CD4-positive, CD25-positive, alpha-beta regulatory T cell (primary cell): ENCODE data around the gene RFWD3. TPM values are rescaled to one million over a fixed set of nuclear protein-coding genes. Genes with fewer than 3 reads are reported as not detected.
A peak's percentile ranks its signal among the peaks of the same experiment; 100 is the strongest.

Experiments
- ATAC-seq, 2 donors: fragments of 150-1000 bp; cut with Tn5 transposase; one replicate each; pipeline ENCODE4 v1.10.0; 2021; ENCODE audit warnings: low read depth in 2 of 2, moderate number of reproducible peaks in 2 of 2, moderate library complexity in 1 of 2
- DNase-seq, 3 donors: peaks; one replicate each; pipeline versions ENCODE4 v3.0.0 to v3.0.0-alpha.2; 2012 to 2022; ENCODE audit warnings: mixed read lengths in 1 of 3
- H3K27ac ChIP-seq: one replicate; pipeline ENCODE4 v1.7.0; 2013; ENCODE audit warnings: mild to moderate bottlenecking, low read length; ENCODE audit not compliant: insufficient read depth, poor library complexity, severe bottlenecking
- H3K27me3 ChIP-seq: one replicate; pipeline ENCODE4 v1.7.0; 2013; ENCODE audit warnings: low read length; ENCODE audit not compliant: control insufficient read depth, insufficient read depth
- H3K36me3 ChIP-seq: one replicate; pipeline ENCODE4 v1.7.0; 2013; ENCODE audit warnings: mild to moderate bottlenecking, low read length, moderate library complexity; ENCODE audit not compliant: control insufficient read depth, insufficient read depth
- H3K4me1 ChIP-seq: 2 replicates; pipeline ENCODE4 v1.7.0; 2013; ENCODE audit warnings: mild to moderate bottlenecking, low read length; ENCODE audit not compliant: insufficient read depth, control insufficient read depth, poor library complexity, severe bottlenecking
- H3K4me3 ChIP-seq: one replicate; pipeline ENCODE4 v1.7.0; 2013; ENCODE audit warnings: low read depth, mild to moderate bottlenecking, low read length, moderate library complexity
- H3K9me3 ChIP-seq, 2 experiments: 1 replicate in 1 of 2; 2 replicates in 1 of 2; pipeline ENCODE4 v1.7.0; 2013; ENCODE audit warnings: low read length in 2 of 2, mild to moderate bottlenecking in 1 of 2, moderate library complexity in 1 of 2; ENCODE audit not compliant: control insufficient read depth in 2 of 2
- H3K27ac Mint-ChIP-seq, 3 donors: one replicate each; pipeline ENCODE4 v1.8.0; 2020 to 2022; ENCODE audit warnings: mild to moderate bottlenecking in 3 of 3, mixed read lengths in 3 of 3, moderate library complexity in 2 of 3
- H3K27me3 Mint-ChIP-seq: one replicate; pipeline ENCODE4 v1.8.0; 2022; ENCODE audit warnings: mild to moderate bottlenecking, mixed read lengths
- H3K36me3 Mint-ChIP-seq: one replicate; pipeline ENCODE4 v1.8.0; 2020; ENCODE audit warnings: mixed read lengths
- H3K4me1 Mint-ChIP-seq, 4 donors: one replicate each; pipeline ENCODE4 v1.8.0; 2020 to 2022; ENCODE audit warnings: mixed read lengths in 4 of 4, mild to moderate bottlenecking in 1 of 4
- H3K4me3 Mint-ChIP-seq, 4 donors: one replicate each; pipeline ENCODE4 v1.8.0; 2020 to 2022; ENCODE audit warnings: mild to moderate bottlenecking in 4 of 4, mixed read lengths in 4 of 4, moderate library complexity in 3 of 4
- H3K9me3 Mint-ChIP-seq, 7 donors: one replicate each; pipeline ENCODE4 v1.8.0; 2020 to 2022; ENCODE audit warnings: mixed read lengths in 7 of 7, mild to moderate bottlenecking in 3 of 7, moderate library complexity in 2 of 7
- polyA plus RNA-seq, 4 donors: library from polyadenylated mRNA; unstranded; fragments of 300-500 nt; fragmentation: Illumina TruSeq; gene quantifications; one replicate each; pipeline ENCODE4 v1.2.3, GENCODE V29; 2021
- total RNA-seq: library from RNA; stranded (reverse); gene quantifications from one replicate; pipeline ENCODE4 v1.2.3, GENCODE V29; 2022

The RFWD3 gene
- total and polyA plus RNA-seq, 5 donors from 2014 or later: 17.8 to 48.5 (median 21.7) TPM

- no peak for ATAC-seq
- Histone ChIP-seq H3K27me3 (no peaks in the 10 kb centered on the region), H3K4me1 (peaks cover 43% of the 10 kb centered on the region), H3K36me3 (peaks cover 9% of the 10 kb centered on the region), H3K9me3 (no peaks in the 10 kb centered on the region), H3K27ac (no peak overlapping the region), H3K4me3 (peak overlapping the region; percentile 19)
- Mint-ChIP-seq H3K4me1 (peaks cover 37 to 94% (median 66%) of the 10 kb centered on the region in 4 donors), H3K36me3 (peaks cover 27% of the 10 kb centered on the region), H3K4me3 (peak overlapping the region; percentile 0 to 63 (median 25)), H3K9me3 (no peaks in the 10 kb centered on the region), H3K27ac (peak overlapping the region; percentile 39 to 87 (median 39)), H3K27me3 (no peaks in the 10 kb centered on the region)
- no peak for DNase-seq
Observed at GRCh38 chr16:74583926-74584666, 82.6 kb downstream of the RFWD3 start.

GRCh38 chr16:74582970-74583369 lies 83.7 kb downstream of the RFWD3 start:
- no peak overlapping the region for H3K4me3 ChIP-seq
- DNase-seq (no peak), ATAC-seq (no peak)
- H3K9me3 ChIP-seq: no peaks in the 10 kb centered on the region
- Mint-ChIP-seq H3K4me1 (peaks cover 39 to 95% (median 70%) of the 10 kb centered on the region in 4 donors), H3K27me3 (no peaks in the 10 kb centered on the region), H3K9me3 (no peaks in the 10 kb centered on the region), H3K36me3 (peaks cover 26% of the 10 kb centered on the region), H3K27ac (peak overlapping the region; percentile 22 to 81 (median 47)), H3K4me3 (peak overlapping the region in 2 of 4 donors; percentile 5 to 50)
- no peaks in the 10 kb centered on the region for H3K27me3 ChIP-seq
- peaks cover 48% of the 10 kb centered on the region for H3K4me1 ChIP-seq
- no peak overlapping the region for H3K27ac ChIP-seq
- H3K36me3 ChIP-seq: peaks cover 1% of the 10 kb centered on the region

- no peaks in the 10 kb centered on the region for H3K27me3 Mint-ChIP-seq
- DNase-seq (no peak), ATAC-seq (no peak)
- H3K27ac Mint-ChIP-seq: peak overlapping the region in 2 of 3 donors; percentile 70 to 83
- peaks cover 18% of the 10 kb centered on the region for H3K36me3 Mint-ChIP-seq
- H3K9me3 ChIP-seq: no peaks in the 10 kb centered on the region
- peak overlapping the region in 2 of 4 donors; percentile 9 to 63 for H3K4me3 Mint-ChIP-seq
- H3K9me3 Mint-ChIP-seq: no peaks in the 10 kb centered on the region
- H3K27ac ChIP-seq: no peak overlapping the region
- peaks cover 39% of the 10 kb centered on the region for H3K4me1 ChIP-seq
- H3K4me3 ChIP-seq: no peak overlapping the region
- no peaks in the 10 kb centered on the region for H3K36me3 ChIP-seq
- H3K27me3 ChIP-seq: no peaks in the 10 kb centered on the region
- H3K4me1 Mint-ChIP-seq: peaks cover 36 to 93% (median 61%) of the 10 kb centered on the region in 4 donors
Observed at GRCh38 chr16:74580833-74581232, 85.8 kb downstream of the RFWD3 start.

GRCh38 chr16:74578838-74579237 lies 87.8 kb downstream of the RFWD3 start:
- Histone ChIP-seq H3K27ac (peak overlapping the region; percentile 55), H3K27me3 (no peaks in the 10 kb centered on the region), H3K9me3 (no peaks in the 10 kb centered on the region), H3K4me3 (peak overlapping the region; percentile 39), H3K36me3 (no peaks in the 10 kb centered on the region), H3K4me1 (peaks cover 34% of the 10 kb centered on the region)
- Mint-ChIP-seq H3K36me3 (peaks cover 21% of the 10 kb centered on the region), H3K4me1 (peaks cover 38 to 91% (median 61%) of the 10 kb centered on the region in 4 donors), H3K27ac (peak overlapping the region in 2 of 3 donors; percentile 45 to 82), H3K27me3 (no peaks in the 10 kb centered on the region), H3K4me3 (peak overlapping the region in 3 of 4 donors; percentile 39 to 53 (median 52)), H3K9me3 (no peaks in the 10 kb centered on the region)
- ATAC-seq (no peak), DNase-seq (no peak)

- Histone ChIP-seq H3K27me3 (no peaks in the 10 kb centered on the region), H3K4me3 (peak overlapping the region; percentile 39), H3K4me1 (peaks cover 36% of the 10 kb centered on the region), H3K9me3 (no peaks in the 10 kb centered on the region), H3K36me3 (no peaks in the 10 kb centered on the region), H3K27ac (peak overlapping the region; percentile 55)
- Mint-ChIP-seq H3K4me1 (peaks cover 36 to 90% (median 59%) of the 10 kb centered on the region in 4 donors), H3K4me3 (peak overlapping the region; percentile 39 to 58 (median 52)), H3K27ac (peak overlapping the region; percentile 45 to 81 (median 56)), H3K9me3 (no peaks in the 10 kb centered on the region), H3K36me3 (peaks cover 18% of the 10 kb centered on the region), H3K27me3 (no peaks in the 10 kb centered on the region)
- no peak for ATAC-seq
- DNase-seq: no peak
Observed at GRCh38 chr16:74578433-74578832, 88.2 kb downstream of the RFWD3 start.

- peaks cover 17% of the 10 kb centered on the region for H3K36me3 Mint-ChIP-seq
- no peaks in the 10 kb centered on the region for H3K9me3 Mint-ChIP-seq
- peak in 2 of 3 donors; percentile 16 to 60 for DNase-seq
- Histone ChIP-seq H3K4me3 (peak overlapping the region; percentile 39), H3K4me1 (peaks cover 36% of the 10 kb centered on the region), H3K36me3 (no peaks in the 10 kb centered on the region), H3K9me3 (no peaks in the 10 kb centered on the region), H3K27ac (peak overlapping the region; percentile 55), H3K27me3 (no peaks in the 10 kb centered on the region)
- H3K4me1 Mint-ChIP-seq: peaks cover 35 to 87% (median 57%) of the 10 kb centered on the region in 4 donors
- H3K27ac Mint-ChIP-seq: peak overlapping the region; percentile 45 to 81 (median 56)
- no peaks in the 10 kb centered on the region for H3K27me3 Mint-ChIP-seq
- H3K4me3 Mint-ChIP-seq: peak overlapping the region; percentile 34 to 58 (median 53)
- ATAC-seq: peak; percentile 80 to 88
Observed at GRCh38 chr16:74577882-74578366, 88.8 kb downstream of the RFWD3 start.

GRCh38 chr16:74575807-74576643 lies 90.7 kb downstream of the RFWD3 start:
- Mint-ChIP-seq H3K36me3 (peaks cover 20% of the 10 kb centered on the region), H3K27me3 (no peaks in the 10 kb centered on the region), H3K4me3 (peak overlapping the region in 2 of 4 donors; percentile 15), H3K27ac (peak overlapping the region in 2 of 3 donors; percentile 60 to 85), H3K4me1 (peaks cover 33 to 88% (median 54%) of the 10 kb centered on the region in 4 donors), H3K9me3 (no peaks in the 10 kb centered on the region)
- DNase-seq (no peak), ATAC-seq (no peak)
- H3K4me1 ChIP-seq: peaks cover 35% of the 10 kb centered on the region
- H3K36me3 ChIP-seq: no peaks in the 10 kb centered on the region
- H3K4me3 ChIP-seq: no peak overlapping the region
- H3K27ac ChIP-seq: peak overlapping the region; percentile 14
- H3K9me3 ChIP-seq: no peaks in the 10 kb centered on the region
- H3K27me3 ChIP-seq: no peaks in the 10 kb centered on the region
